Left lung (tissue), 10 donors: Measurements from ENCODE around the gene PSMC3IP. TPM values are rescaled to one million over a fixed set of nuclear protein-coding genes. Genes with fewer than 3 reads are reported as not detected.

Experiments used
- ATAC-seq: fragments of 200-7000 bp; cut with Tn5 transposase; one replicate; pipeline ENCODE4 v1.9.1; 2020; ENCODE audit warnings: moderate library complexity
- DNase-seq, 4 donors: peaks; one replicate each; pipeline ENCODE4 v3.0.0-alpha.2; 2013 to 2020
- H3K27ac ChIP-seq, 2 donors: fragments of 200-600 bp; sonication (generic) in 1 of 2; one replicate each; pipeline versions ENCODE4 v1.5.0 to v1.8.0; 2020 to 2021
- H3K27me3 ChIP-seq, 2 donors: fragments of 200-600 bp; sonication (generic) in 1 of 2; one replicate each; pipeline versions ENCODE4 v1.5.0 to v1.8.0; 2020 to 2021
- H3K36me3 ChIP-seq, 2 donors: fragments of 200-600 bp; sonication (generic) in 1 of 2; one replicate each; pipeline versions ENCODE4 v1.5.0 to v1.8.0; 2020 to 2021
- H3K4me1 ChIP-seq, 2 donors: fragments of 200-600 bp; one replicate each; pipeline ENCODE4 v1.8.0; 2021
- H3K4me3 ChIP-seq, 2 donors: fragments of 200-600 bp; sonication (generic) in 1 of 2; one replicate each; pipeline versions ENCODE4 v1.5.0 to v1.8.0; 2020 to 2021; ENCODE audit warnings: mild to moderate bottlenecking in 1 of 2
- H3K9me3 ChIP-seq, 2 donors: fragments of 200-600 bp; sonication (generic) in 1 of 2; one replicate each; pipeline versions ENCODE4 v1.5.0 to v1.8.0; 2020 to 2021
- intact Hi-C, 2 donors: fragments of 100-400 bp; cut with DNase I; formaldehyde crosslinking; loops; one replicate each; pipeline versions ENCODE4 v1.11.2 to v1.14.2; 2022
- polyA plus RNA-seq, 6 donors: library from polyadenylated mRNA; unstranded; fragments of 120-200 nt; gene quantifications; one replicate each; pipeline ENCODE4 v1.2.1, GENCODE V29; 2013; ENCODE audit not compliant: insufficient read length in 6 of 6
- total RNA-seq, 2 donors: library from RNA; stranded (reverse); fragmentation: NEBNext Ultra II Directional; extraction: Animal tissue kit (Norgen Biotek cat#: 25700); gene quantifications; one replicate each; pipeline ENCODE4 v1.2.1, GENCODE V29; 2021
- TF ChIP-seq, protein P1 (sequence below), 2 donors: fragments of 200-600 bp; sonication (generic) in 1 of 2; IDR thresholded peaks; one replicate each; pipeline versions ENCODE4 v1.5.0 to v1.8.0; 2021; ENCODE audit warnings: antibody characterized with exemption in 2 of 2
- donor health status: DM: no; HTN: yes; CAD: no.
- donor health status: DM: no; HTN: no; CAD: no.

PSMC3IP gene
- total and polyA plus RNA-seq, 8 donors = 6.5 to 21.4 (median 18.4) TPM

DNA sequence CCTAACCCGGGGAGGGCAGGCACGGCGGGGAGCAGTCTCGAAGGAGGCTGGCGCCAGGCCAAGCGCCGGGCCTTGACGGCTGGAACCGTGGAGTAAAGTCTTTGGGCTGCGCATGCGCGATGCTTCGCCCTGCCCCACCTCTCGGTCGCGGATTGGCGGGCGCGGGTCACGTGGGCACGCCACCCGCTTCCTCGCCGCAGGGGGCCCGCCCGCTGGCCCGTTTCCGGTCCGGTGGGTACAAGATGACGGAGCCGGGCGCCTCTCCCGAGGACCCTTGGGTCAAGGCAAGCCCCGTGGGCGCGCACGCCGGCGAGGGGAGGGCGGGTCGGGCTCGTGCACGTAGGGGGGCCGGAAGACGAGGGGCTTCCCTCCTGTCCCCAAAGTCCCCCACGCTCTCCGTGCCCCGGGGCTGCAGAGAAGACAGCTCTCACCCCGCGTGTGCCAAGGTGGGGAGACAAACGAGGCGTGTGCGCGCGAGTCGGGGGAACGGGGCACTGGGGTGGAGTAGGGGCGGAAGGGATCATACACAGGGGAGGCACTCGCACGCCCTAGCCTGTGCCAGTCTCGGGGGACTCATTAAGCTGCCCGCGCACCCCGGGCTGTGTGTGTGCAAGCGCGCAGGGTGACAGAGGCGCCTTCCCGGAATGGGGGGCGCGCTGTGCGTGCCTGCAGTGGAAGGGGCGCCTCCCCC is 10.5 kb downstream of the PSMC3IP start, which contains the start of gene MLX:
Gene MLX, plus strand, starts transcription at position 218 of the 691 bp plus-strand sequence. Its CDS starts 25 bp downstream, at position 243.
- ATAC-seq = peak; percentile 79
- DNase-seq = peak; percentile 90 to 98 (median 94)
- intact Hi-C loops = no loop called here
- TF ChIP-seq, protein P1, sequence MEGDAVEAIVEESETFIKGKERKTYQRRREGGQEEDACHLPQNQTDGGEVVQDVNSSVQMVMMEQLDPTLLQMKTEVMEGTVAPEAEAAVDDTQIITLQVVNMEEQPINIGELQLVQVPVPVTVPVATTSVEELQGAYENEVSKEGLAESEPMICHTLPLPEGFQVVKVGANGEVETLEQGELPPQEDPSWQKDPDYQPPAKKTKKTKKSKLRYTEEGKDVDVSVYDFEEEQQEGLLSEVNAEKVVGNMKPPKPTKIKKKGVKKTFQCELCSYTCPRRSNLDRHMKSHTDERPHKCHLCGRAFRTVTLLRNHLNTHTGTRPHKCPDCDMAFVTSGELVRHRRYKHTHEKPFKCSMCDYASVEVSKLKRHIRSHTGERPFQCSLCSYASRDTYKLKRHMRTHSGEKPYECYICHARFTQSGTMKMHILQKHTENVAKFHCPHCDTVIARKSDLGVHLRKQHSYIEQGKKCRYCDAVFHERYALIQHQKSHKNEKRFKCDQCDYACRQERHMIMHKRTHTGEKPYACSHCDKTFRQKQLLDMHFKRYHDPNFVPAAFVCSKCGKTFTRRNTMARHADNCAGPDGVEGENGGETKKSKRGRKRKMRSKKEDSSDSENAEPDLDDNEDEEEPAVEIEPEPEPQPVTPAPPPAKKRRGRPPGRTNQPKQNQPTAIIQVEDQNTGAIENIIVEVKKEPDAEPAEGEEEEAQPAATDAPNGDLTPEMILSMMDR (IDR thresholded peaks at IDR 0.05) = no peak
- Histone ChIP-seq H3K9me3 (no peaks in the 10 kb centered on the region), H3K4me3 (peak within 1 kb of the TSS; percentile 96), H3K36me3 (peaks cover 0 to 60% of the 10 kb centered on the region in 2 donors), H3K4me1 (peaks cover 26 to 74% of the 10 kb centered on the region in 2 donors), H3K27ac (peak within 1 kb of the TSS; percentile 92 to 97), H3K27me3 (no peaks in the 10 kb centered on the region)

GRCh38 chr17:42566215-42566882 is 11.2 kb downstream of the PSMC3IP start:
- Histone ChIP-seq H3K4me3 (peak overlapping the region; percentile 96), H3K27ac (peak overlapping the region; percentile 92 to 97), H3K4me1 (peaks cover 29 to 74% of the 10 kb centered on the region in 2 donors), H3K27me3 (no peaks in the 10 kb centered on the region), H3K9me3 (no peaks in the 10 kb centered on the region), H3K36me3 (peaks cover 0 to 54% of the 10 kb centered on the region in 2 donors)
- ATAC-seq (peak; percentile 7), DNase-seq (no peak)
- TF ChIP-seq, protein P1 (IDR thresholded peaks at IDR 0.05) = no peak
- intact Hi-C loops = no loop called here

GRCh38 chr17:42565523-42566214 is 11.9 kb downstream of the PSMC3IP start:
- H3K4me3 ChIP-seq = no peak overlapping the region
- peaks cover 31 to 71% of the 10 kb centered on the region in 2 donors for H3K4me1 ChIP-seq
- TF ChIP-seq, protein P1 (IDR thresholded peaks at IDR 0.05) = no peak
- DNase-seq (no peak), ATAC-seq (no peak)
- no peaks in the 10 kb centered on the region for H3K27me3 ChIP-seq
- peak overlapping the region in 1 of 2 donors; percentile 97 for H3K27ac ChIP-seq
- H3K9me3 ChIP-seq = no peaks in the 10 kb centered on the region
- peaks cover 0 to 47% of the 10 kb centered on the region in 2 donors for H3K36me3 ChIP-seq
- intact Hi-C loops = no loop called here

DNA sequence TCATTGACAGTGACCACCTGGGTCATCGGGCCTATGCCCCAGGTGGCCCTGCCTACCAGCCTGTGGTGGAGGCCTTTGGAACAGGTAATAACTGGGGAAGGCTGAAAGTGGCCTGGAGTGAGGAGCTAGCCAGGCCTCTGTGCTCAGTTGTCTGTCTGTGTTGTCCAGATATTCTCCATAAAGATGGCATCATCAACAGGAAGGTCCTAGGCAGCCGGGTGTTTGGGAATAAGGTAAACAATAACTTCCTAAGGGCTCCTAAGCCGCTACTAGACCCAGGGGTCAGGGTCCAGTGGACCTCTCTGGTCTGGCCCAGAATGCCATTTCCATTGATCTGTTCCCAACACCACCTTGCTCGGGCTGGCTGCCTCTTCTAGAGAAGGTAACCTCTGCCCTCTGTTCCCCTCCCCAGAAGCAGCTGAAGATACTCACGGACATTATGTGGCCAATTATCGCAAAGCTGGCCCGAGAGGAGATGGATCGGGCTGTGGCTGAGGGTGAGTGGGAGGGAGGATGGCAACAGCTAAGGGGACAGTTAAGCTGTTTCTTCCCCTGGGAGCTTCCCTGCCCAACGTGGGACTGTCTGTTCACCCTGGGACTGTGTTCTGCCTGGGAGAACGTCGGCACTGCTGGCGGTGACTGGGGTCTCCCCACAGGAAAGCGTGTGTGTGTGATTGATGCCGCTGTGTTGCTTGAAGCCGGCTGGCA is 12.6 kb downstream of the PSMC3IP start:
- Histone ChIP-seq H3K27me3 (no peaks in the 10 kb centered on the region), H3K27ac (peak overlapping the region in 1 of 2 donors; percentile 23), H3K36me3 (peaks cover 0 to 40% of the 10 kb centered on the region in 2 donors), H3K9me3 (no peaks in the 10 kb centered on the region), H3K4me3 (no peak overlapping the region), H3K4me1 (peaks cover 31 to 65% of the 10 kb centered on the region in 2 donors)
- DNase-seq (no peak), ATAC-seq (no peak)
- TF ChIP-seq, protein P1 (IDR thresholded peaks at IDR 0.05) = no peak
- intact Hi-C loops = no loop called here
